Measurements from ENCODE around the gene ADGRL1.

DNA sequence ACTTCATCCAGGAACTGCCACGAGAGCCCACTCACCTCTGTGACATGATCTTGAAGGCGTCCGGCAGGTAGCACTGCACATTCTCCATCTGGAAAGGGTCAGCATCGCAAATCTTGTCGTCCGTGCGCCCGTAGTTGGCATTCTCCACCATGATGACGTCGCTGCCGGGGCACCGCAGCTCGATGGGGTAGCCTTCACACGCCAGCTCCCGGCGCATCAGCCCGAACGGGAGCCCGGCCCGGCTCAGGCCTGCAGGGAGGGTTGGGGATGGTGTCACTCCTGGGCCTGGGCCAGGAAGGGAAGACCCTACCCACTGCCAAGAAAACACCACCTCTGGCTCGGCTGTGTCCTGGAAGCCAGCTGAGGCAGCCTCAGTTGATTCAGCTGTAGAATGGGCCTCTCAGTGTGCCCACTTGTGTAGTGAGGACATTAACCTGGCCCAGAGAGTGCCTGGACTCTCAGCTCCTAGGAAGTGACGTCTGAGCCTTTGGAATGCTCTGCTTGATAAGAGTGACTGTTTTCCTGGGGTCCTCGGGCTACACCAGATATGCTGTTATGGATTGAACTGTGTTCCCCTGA, 28.4 kb downstream of the ADGRL1 start:
- TF ChIP-seq, protein P1, sequence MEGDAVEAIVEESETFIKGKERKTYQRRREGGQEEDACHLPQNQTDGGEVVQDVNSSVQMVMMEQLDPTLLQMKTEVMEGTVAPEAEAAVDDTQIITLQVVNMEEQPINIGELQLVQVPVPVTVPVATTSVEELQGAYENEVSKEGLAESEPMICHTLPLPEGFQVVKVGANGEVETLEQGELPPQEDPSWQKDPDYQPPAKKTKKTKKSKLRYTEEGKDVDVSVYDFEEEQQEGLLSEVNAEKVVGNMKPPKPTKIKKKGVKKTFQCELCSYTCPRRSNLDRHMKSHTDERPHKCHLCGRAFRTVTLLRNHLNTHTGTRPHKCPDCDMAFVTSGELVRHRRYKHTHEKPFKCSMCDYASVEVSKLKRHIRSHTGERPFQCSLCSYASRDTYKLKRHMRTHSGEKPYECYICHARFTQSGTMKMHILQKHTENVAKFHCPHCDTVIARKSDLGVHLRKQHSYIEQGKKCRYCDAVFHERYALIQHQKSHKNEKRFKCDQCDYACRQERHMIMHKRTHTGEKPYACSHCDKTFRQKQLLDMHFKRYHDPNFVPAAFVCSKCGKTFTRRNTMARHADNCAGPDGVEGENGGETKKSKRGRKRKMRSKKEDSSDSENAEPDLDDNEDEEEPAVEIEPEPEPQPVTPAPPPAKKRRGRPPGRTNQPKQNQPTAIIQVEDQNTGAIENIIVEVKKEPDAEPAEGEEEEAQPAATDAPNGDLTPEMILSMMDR (IDR thresholded peaks at IDR 0.05; ENCODE audit: insufficient read depth, low read length, poor library complexity, severe bottlenecking), result no peak
- TF ChIP-seq EZH2phosphoT487 (conservative IDR thresholded peaks at IDR 0.05; ENCODE audit: low read length), result no peak
